IMR-90 (cell line): ENCODE results near the gene HYDIN. TPM values are rescaled to one million over a fixed set of nuclear protein-coding genes. Genes with fewer than 3 reads are reported as not detected.
A peak's percentile ranks its signal among the peaks of the same experiment; 100 is the strongest.

Source experiments
- ATAC-seq: fragments of 200-7000 bp; cut with Tn5 transposase; 2 replicates; pipeline ENCODE4 v1.9.1; 2020; ENCODE audit warnings: low read depth, mild to moderate bottlenecking, moderate library complexity
- BruUV-seq: library from RNA; stranded (reverse); fragments of 400-500 nt; replicated peaks from 2 replicates; lab custom pipeline; 2021; lab: Mats Ljungman, UMichigan
- CTCF ChIA-PET: fragments of 300-600 bp; formaldehyde crosslinking; extraction: SDS; loops from one replicate; lab custom pipeline; 2021; ENCODE audit warnings: antibody characterized with exemption; lab: Yijun Ruan, JAX
- POLR2A ChIA-PET: fragments of 300-600 bp; sonication (Branson Sonifier 250); formaldehyde crosslinking; loops from one replicate; lab custom pipeline; 2022; ENCODE audit warnings: antibody characterized with exemption; ENCODE audit not compliant: unreplicated experiment; lab: Charles Lee
- DNase-seq: peaks from one replicate; pipeline ENCODE4 v3.0.0; 2013
- H2AFZ ChIP-seq: replicated peaks from 2 replicates; pipeline ENCODE3; 2013; ENCODE audit warnings: low read length, mild to moderate bottlenecking; ENCODE audit not compliant: poor library complexity
- H2AK5ac ChIP-seq: 2 replicates; pipeline ENCODE4 v1.6.1; 2013; ENCODE audit warnings: low read depth, low read length, inconsistent platforms
- H2AK9ac ChIP-seq: replicated peaks from 2 replicates; pipeline ENCODE3; 2013; ENCODE audit warnings: mild to moderate bottlenecking, low read depth, low read length, moderate library complexity; ENCODE audit not compliant: poor library complexity
- H2BK120ac ChIP-seq: 2 replicates; pipeline ENCODE4 v1.6.1; 2013; ENCODE audit warnings: low read depth, low read length, inconsistent platforms
- H2BK15ac ChIP-seq: 3 replicates; pipeline ENCODE4 v1.6.1; 2013; ENCODE audit warnings: low read depth, low read length, inconsistent platforms
- H2BK20ac ChIP-seq: 2 replicates; pipeline ENCODE4 v1.6.1; 2013; ENCODE audit warnings: low read depth, mild to moderate bottlenecking, inconsistent platforms, low read length, moderate library complexity
- H2BK5ac ChIP-seq: 2 replicates; pipeline ENCODE4 v1.6.1; 2013; ENCODE audit warnings: mild to moderate bottlenecking, low read depth, low read length, inconsistent platforms; ENCODE audit not compliant: poor library complexity, severe bottlenecking
- H3K14ac ChIP-seq: replicated peaks from 2 replicates; pipeline ENCODE4 v1.6.1; 2013; ENCODE audit warnings: low read depth, low read length, inconsistent platforms
- H3K18ac ChIP-seq: 2 replicates; pipeline ENCODE4 v1.6.1; 2013; ENCODE audit warnings: low read depth, low read length, control low read depth
- H3K23ac ChIP-seq: 2 replicates; pipeline ENCODE4 v1.6.1; 2013; ENCODE audit warnings: low read depth, low read length, inconsistent platforms
- H3K27ac ChIP-seq: 2 replicates; pipeline ENCODE4 v1.5.1; 2013; ENCODE audit warnings: mild to moderate bottlenecking, control low read depth, low read length; ENCODE audit not compliant: insufficient read depth
- H3K27me3 ChIP-seq: 2 replicates; pipeline ENCODE4 v1.6.1; 2013; ENCODE audit warnings: low read length; ENCODE audit not compliant: control insufficient read depth, insufficient read depth
- H3K36me3 ChIP-seq: 2 replicates; pipeline ENCODE4 v1.6.1; 2013; ENCODE audit warnings: low read length, mixed read lengths; ENCODE audit not compliant: control insufficient read depth, insufficient read depth
- H3K4ac ChIP-seq: 2 replicates; pipeline ENCODE4 v1.6.1; 2013; ENCODE audit warnings: low read depth, low read length, inconsistent platforms
- H3K4me1 ChIP-seq: 2 replicates; pipeline ENCODE4 v1.6.1; 2013; ENCODE audit warnings: low read length, mixed read lengths; ENCODE audit not compliant: control insufficient read depth, insufficient read depth
- H3K4me2 ChIP-seq: 2 replicates; pipeline ENCODE4 v1.6.1; 2013; ENCODE audit warnings: low read depth, mild to moderate bottlenecking, control low read depth, low read length, moderate library complexity
- H3K4me3 ChIP-seq: 2 replicates; pipeline ENCODE4 v1.5.1; 2013; ENCODE audit warnings: low read depth, mild to moderate bottlenecking, control low read depth, low read length, moderate library complexity; ENCODE audit not compliant: insufficient read depth
- H3K56ac ChIP-seq: 2 replicates; pipeline ENCODE4 v1.6.1; 2013; ENCODE audit warnings: low read length, inconsistent platforms; ENCODE audit not compliant: insufficient read depth; ENCODE audit errors: extremely low read depth
- H3K79me1 ChIP-seq, 2 experiments: 2 replicates each; pipeline ENCODE4 v1.6.1; 2013; ENCODE audit warnings: low read length in 2 of 2, inconsistent platforms in 1 of 2, low read depth in 1 of 2
- H3K9ac ChIP-seq: 2 replicates; pipeline ENCODE4 v1.6.1; 2013; ENCODE audit warnings: low read depth, low read length, control low read depth
- H3K9me1 ChIP-seq: 2 replicates; pipeline ENCODE4 v1.6.1; 2013; ENCODE audit warnings: low read length, inconsistent platforms; ENCODE audit not compliant: insufficient read depth
- H3K9me3 ChIP-seq: 2 replicates; pipeline ENCODE4 v1.6.1; 2013; ENCODE audit warnings: low read length; ENCODE audit not compliant: control insufficient read depth, insufficient read depth
- H4K20me1 ChIP-seq: 2 replicates; pipeline ENCODE4 v1.6.1; 2013; ENCODE audit warnings: low read length, inconsistent platforms; ENCODE audit not compliant: insufficient read depth
- H4K5ac ChIP-seq: 2 replicates; pipeline ENCODE4 v1.6.1; 2013; ENCODE audit warnings: mild to moderate bottlenecking, low read depth, low read length, control low read depth
- H4K8ac ChIP-seq, 2 experiments: 2 replicates each; pipeline ENCODE4 v1.6.1; 2013; ENCODE audit warnings: low read depth in 2 of 2, low read length in 2 of 2, control low read depth in 1 of 2, inconsistent platforms in 1 of 2
- H4K91ac ChIP-seq: 2 replicates; pipeline ENCODE4 v1.6.1; 2013; ENCODE audit warnings: low read depth, low read length, inconsistent platforms; ENCODE audit not compliant: insufficient read depth
- CTCF ChIP-seq: conservative IDR thresholded peaks from 2 replicates; pipeline ENCODE4 v1.5.1; 2012; ENCODE audit warnings: mild to moderate bottlenecking, low read depth, low read length, improper control_type of control experiment
- ELK1 ChIP-seq: fragments of 150-350 bp; IDR thresholded peaks from 2 replicates; pipeline ENCODE4 v1.6.1; 2016; ENCODE audit warnings: low read depth, mild to moderate bottlenecking, low read length, moderate library complexity, borderline replicate concordance
- MAZ ChIP-seq: IDR thresholded peaks from 2 replicates; pipeline ENCODE4 v1.6.1; 2012; ENCODE audit warnings: low read depth, mild to moderate bottlenecking, low read length, improper control_type of control experiment, moderate library complexity, borderline replicate concordance
- NFE2L2 ChIP-seq: fragments of 150-350 bp; IDR thresholded peaks from 2 replicates; pipeline ENCODE4 v1.6.1; 2016; ENCODE audit warnings: low read depth, mild to moderate bottlenecking, low read length
- POLR2A ChIP-seq: IDR thresholded peaks from 2 replicates; pipeline ENCODE4 v1.6.1; 2012; ENCODE audit warnings: mild to moderate bottlenecking, low read depth, low read length
- RAD21 ChIP-seq: IDR thresholded peaks from 2 replicates; pipeline ENCODE4 v1.6.1; 2012; ENCODE audit warnings: low read length, improper control_type of control experiment
- RCOR1 ChIP-seq: IDR thresholded peaks from 2 replicates; pipeline ENCODE4 v1.6.1; 2012; ENCODE audit warnings: mild to moderate bottlenecking, low read length, improper control_type of control experiment; ENCODE audit not compliant: insufficient replicate concordance
- RFX5 ChIP-seq: IDR thresholded peaks from 2 replicates; pipeline ENCODE4 v1.8.0; 2012; ENCODE audit warnings: low read depth, mild to moderate bottlenecking, low read length, moderate library complexity
- SMC3 ChIP-seq: fragments of 150-350 bp; IDR thresholded peaks from 2 replicates; pipeline ENCODE4 v1.6.1; 2016; ENCODE audit warnings: low read depth, mild to moderate bottlenecking, antibody characterized with exemption, low read length, moderate library complexity
- WGBS, 2 experiments: methylation state at CpG; one replicate each; pipeline versions ENCODE4 v1.1.5 to v1.1.7; 2013; ENCODE audit warnings: missing lambda C conversion rate in 2 of 2; ENCODE audit not compliant: insufficient read length in 1 of 2; ENCODE audit errors: extremely low coverage in 2 of 2; 5-methylcytosine and 5-hydroxymethylcytosine counted together
- dilution Hi-C: fragments of 300-500 bp; cut with HindIII; formaldehyde crosslinking; loops from one replicate; pipeline ENCODE4 v1.14.3; 2018; ENCODE audit warnings: low sequenced_read_pairs; ENCODE audit not compliant: unreplicated experiment
- in situ Hi-C: fragments of 300-500 bp; cut with MboI; formaldehyde crosslinking; loops from 3 replicates; pipeline ENCODE4 v1.14.3; 2019; ENCODE audit warnings: low sequenced_read_pairs, inconsistent platforms, mixed read lengths
- intact Hi-C: fragments of 100-400 bp; cut with micrococcal nuclease; formaldehyde crosslinking; loops from 2 replicates; pipeline ENCODE4 v1.10.0; 2022
- polyA plus RNA-seq, 3 experiments: library from polyadenylated mRNA; depleted of rRNA; stranded (reverse); fragments of >200 nt; gene quantifications; 2 replicates each; pipeline ENCODE4 v1.2.3, GENCODE V29; 2012; ENCODE audit warnings: low replicate concordance in 1 of 3
- total RNA-seq: library from RNA; depleted of rRNA; stranded (reverse); fragments of >200 nt; gene quantifications from 2 replicates; pipeline ENCODE4 v1.2.3, GENCODE V29; 2012

The HYDIN gene
- total and polyA plus RNA-seq, 2 of the 4 experiments (the other 2 are of a cell fraction), result 0.18 to 0.27 TPM

- ATAC-seq (peak; percentile 94), DNase-seq (peak; percentile 54)
- Histone ChIP-seq H3K23ac (peak overlapping the region; percentile 76; the same call in 1 of the 2 replicates), H2BK120ac (peak overlapping the region; percentile 73; the same call in 1 of the 2 replicates), H3K4ac (peak overlapping the region; percentile 73), H3K4me3 (no peak overlapping the region), H2AK9ac (peak overlapping the region; percentile 48), H3K9ac (no peak overlapping the region), H2BK15ac (peak overlapping the region; percentile 43; the same call in 1 of the 3 replicates), H4K8ac (peak overlapping the region; percentile 1 to 54; a peak in 1 of 4 replicates), H3K27ac (no peak overlapping the region), H2BK5ac (no peak overlapping the region), H3K9me1 (peaks cover 7% of the 10 kb centered on the region), H2AFZ (peak overlapping the region; percentile 71), H3K9me3 (no peaks in the 10 kb centered on the region), H3K14ac (peak overlapping the region; percentile 46), H4K5ac (no peak overlapping the region), H4K20me1 (no peaks in the 10 kb centered on the region; the same call in 1 of the 2 replicates), H3K4me1 (peaks cover 7% of the 10 kb centered on the region), H2BK20ac (peak overlapping the region; percentile 70), H2AK5ac (peak overlapping the region; percentile 72), H3K4me2 (no peak overlapping the region), H4K91ac (peak overlapping the region; percentile 38), H3K56ac (no peak overlapping the region), H3K27me3 (no peaks in the 10 kb centered on the region), H3K18ac (no peak overlapping the region), H3K79me1 (peaks cover 0 to 20% of the 10 kb centered on the region in 2 experiments; a peak in 2 of 4 replicates), H3K36me3 (peaks cover 24% of the 10 kb centered on the region)
- ChIA-PET CTCF (interaction anchor here (0.5 to 2.0 kb wide), 22 partner anchors 8 to 116 kb away, joined by 3 to 12 read pairs (median 3); no protein-coding TSS in a partner anchor), POLR2A (no interaction called here)
- in situ Hi-C loops, result loop anchor here (10.0 kb wide), 1 partner anchor 236 kb away; no protein-coding TSS in a partner anchor
- dilution Hi-C loops, result no loop called here
- intact Hi-C loops, result loop anchor here (1.0 to 10.0 kb wide), 6 partner anchors 32 to 584 kb away; partner anchors contain the start of gene CALB2
- WGBS, 2 experiments, result 77% methylated on average over 6 of the region's 15 CpGs; no CpG with 5 or more reads in 1 of the 2 experiments
- no TSS peak for BruUV-seq
- TF ChIP-seq SMC3 (peak; percentile 89), POLR2A (no peak), RCOR1 (no peak), RAD21 (peak; percentile 98), MAZ (peak; percentile 42; the same call in 1 of the 2 replicates), ELK1 (no peak), RFX5 (no peak), CTCF (peak; percentile 93), NFE2L2 (no peak)
Observed at GRCh38 chr16:70770626-70771552, 459.6 kb downstream of the HYDIN start.
